GM18868 (cell line): ENCODE results near the gene TOR1A.
"Not testable (repeated sequence)": the region's sequence is repeated elsewhere in the genome, so short reads cannot be mapped to it uniquely, and the experiment has no call there.

Experiments used
- ATAC-seq: cut with Tn5 transposase; IDR thresholded peaks from one replicate; pipeline ENCODE4 v1.9.1; 2021; ENCODE audit warnings: mild to moderate bottlenecking, moderate library complexity; ENCODE audit not compliant: unreplicated experiment

Gene TOR1A

GRCh38 chr9:129822898-129823541 lies 916 bp downstream of the TOR1A start:
- no peak for ATAC-seq

- no peak for ATAC-seq
These were observed 7.2 kb downstream of the TOR1A start for GRCh38 chr9:129816501-129817435.

- no peak for ATAC-seq
These were observed 8.7 kb downstream of the TOR1A start for GRCh38 chr9:129815278-129815677.

GRCh38 chr9:129814432-129815223 lies 9.3 kb downstream of the TOR1A start:
- ATAC-seq: no peak

GRCh38 chr9:129813661-129814060 lies 10.3 kb downstream of the TOR1A start:
- no peak for ATAC-seq

GRCh38 chr9:129812385-129812784 lies 11.6 kb downstream of the TOR1A start:
- ATAC-seq: no peak

GRCh38 chr9:129811967-129812363 lies 12.0 kb downstream of the TOR1A start:
- no peak for ATAC-seq

GRCh38 chr9:129810788-129811187 lies 13.1 kb downstream of the TOR1A start:
- no peak for ATAC-seq

- ATAC-seq: no peak
These were observed 13.8 kb downstream of the TOR1A start for GRCh38 chr9:129810116-129810515.

- ATAC-seq: no peak
These were observed 14.6 kb downstream of the TOR1A start for GRCh38 chr9:129809346-129809745.

GRCh38 chr9:129806061-129806460 lies 17.9 kb downstream of the TOR1A start:
- ATAC-seq: no peak

GRCh38 chr9:129803676-129804060 lies 20.3 kb downstream of the TOR1A start:
- ATAC-seq: no peak

- ATAC-seq: peak; percentile 92
These were observed 20.9 kb downstream of the TOR1A start, which contains the start of gene TOR1B for GRCh38 chr9:129802833-129803675. Gene TOR1B (plus strand): TSS chr9:129803184. CDS start chr9:129803213, 29 bp downstream.

- ATAC-seq: no peak
These were observed 22.4 kb downstream of the TOR1A start for GRCh38 chr9:129801504-129801903.

GRCh38 chr9:129798973-129799372 lies 25.0 kb downstream of the TOR1A start:
- no peak for ATAC-seq

GRCh38 chr9:129796029-129796428 lies 27.9 kb downstream of the TOR1A start:
- ATAC-seq: not testable (repeated sequence)

- no peak for ATAC-seq
These were observed 29.4 kb downstream of the TOR1A start for GRCh38 chr9:129794549-129794948.

- no peak for ATAC-seq
These were observed 37.5 kb downstream of the TOR1A start for GRCh38 chr9:129786481-129786880.

GRCh38 chr9:129785866-129786265 lies 38.1 kb downstream of the TOR1A start:
- ATAC-seq: no peak

- ATAC-seq: not testable (repeated sequence)
These were observed 39.0 kb downstream of the TOR1A start for GRCh38 chr9:129784970-129785369.
